HCT116 (cell line): ENCODE data around the gene ATXN2. TPM values are rescaled to one million over a fixed set of nuclear protein-coding genes. Genes with fewer than 3 reads are reported as not detected.

Source experiments
- ATAC-seq: fragments of 200-7000 bp; cut with Tn5 transposase; 2 replicates; pipeline ENCODE4 v1.9.1; 2020; ENCODE audit warnings: mild to moderate bottlenecking, moderate library complexity
- BruUV-seq: library from RNA; stranded (reverse); fragments of 400-500 nt; replicated peaks from 2 replicates; lab custom pipeline; 2021; lab: Mats Ljungman, UMichigan
- CTCF ChIA-PET: fragments of 300-600 bp; sonication (Branson Sonifier 250); formaldehyde crosslinking; loops from one replicate; lab custom pipeline; 2021; ENCODE audit warnings: antibody characterized with exemption; lab: Charles Lee
- POLR2A ChIA-PET: fragments of 300-600, 350-600 bp; sonication (Branson Sonifier 250); formaldehyde crosslinking; loops from one replicate; lab custom pipeline; 2021; ENCODE audit warnings: antibody characterized with exemption; lab: Charles Lee
- RAD21 ChIA-PET, 2 experiments: fragments of 300-600 bp; sonication (Branson Sonifier 250); formaldehyde crosslinking; loops; one replicate each; lab custom pipeline; 2023; ENCODE audit warnings: low total read pairs in 2 of 2; ENCODE audit not compliant: uncharacterized antibody in 2 of 2, unreplicated experiment in 2 of 2, low non-redundant PET in 1 of 2; lab: Charles Lee
- DNase-seq: peaks from one replicate; pipeline ENCODE4 v3.0.0-alpha.2; 2010; ENCODE audit warnings: low read depth, low spot score
- H2AFZ ChIP-seq: fragments of 200-600 bp; shearing (Covaris generic), sonication (generic); 2 replicates; pipeline ENCODE4 v1.6.1; 2017; ENCODE audit warnings: low read depth, mixed run types, mixed read lengths, antibody characterized with exemption, low read length; ENCODE audit not compliant: poor library complexity, severe bottlenecking
- H3K27ac ChIP-seq: 2 replicates; pipeline ENCODE4 v1.5.1; 2012; ENCODE audit warnings: low read depth, low read length
- H3K27me3 ChIP-seq: fragments of 200-600 bp; sonication (generic); 2 replicates; pipeline ENCODE4 v1.6.1; 2016; ENCODE audit warnings: mixed run types, low read length, mixed read lengths; ENCODE audit not compliant: insufficient read depth
- H3K36me3 ChIP-seq, 2 experiments: fragments of 200-500 bp in 1 of 2; fragments of 200-600 bp in 1 of 2; sonication (Bioruptor generic) in 1 of 2; sonication (generic) in 1 of 2; 2 replicates each; pipeline versions ENCODE4 v1.5.1 to v1.6.1; 2014 to 2016; ENCODE audit warnings: low read length in 2 of 2, inconsistent platforms in 1 of 2, mixed read lengths in 1 of 2, mixed run types in 1 of 2; ENCODE audit not compliant: insufficient read depth in 2 of 2, control insufficient read depth in 1 of 2
- H3K4me1 ChIP-seq, 2 experiments: fragments of 200-600 bp in 1 of 2; sonication (generic) in 1 of 2; 2 replicates each; pipeline versions ENCODE4 v1.5.1 to v1.6.1; 2012 to 2017; ENCODE audit warnings: low read length in 2 of 2, inconsistent platforms in 1 of 2, mild to moderate bottlenecking in 1 of 2, mixed read lengths in 1 of 2, mixed run types in 1 of 2, moderate library complexity in 1 of 2; ENCODE audit not compliant: insufficient read depth in 2 of 2, control insufficient read depth in 1 of 2
- H3K4me2 ChIP-seq: fragments of 200-600 bp; sonication (generic); 2 replicates; pipeline ENCODE4 v1.6.1; 2017; ENCODE audit warnings: mixed run types, low read length, mixed read lengths
- H3K4me3 ChIP-seq, 2 experiments: fragments of 200-600 bp in 1 of 2; sonication (generic) in 1 of 2; replicated peaks in 1 of 2; 2 replicates each; pipeline ENCODE4 v1.5.1; 2011 to 2016; ENCODE audit warnings: low read length in 2 of 2, control low read depth in 1 of 2, low read depth in 1 of 2, mild to moderate bottlenecking in 1 of 2, mixed read lengths in 1 of 2, mixed run types in 1 of 2
- H3K79me2 ChIP-seq: fragments of 200-600 bp; sonication (generic); 2 replicates; pipeline ENCODE4 v1.6.1; 2017; ENCODE audit warnings: mild to moderate bottlenecking, mixed run types, low read length, moderate library complexity, mixed read lengths; ENCODE audit not compliant: insufficient read depth
- H3K9ac ChIP-seq: fragments of 200-600 bp; sonication (generic); 2 replicates; pipeline ENCODE4 v1.6.1; 2016; ENCODE audit warnings: low read length, mixed read lengths
- H3K9me2 ChIP-seq: fragments of 200-600 bp; sonication (generic), shearing (Covaris generic); 2 replicates; pipeline ENCODE4 v1.6.1; 2017; ENCODE audit warnings: mixed run types, mild to moderate bottlenecking, moderate library complexity; ENCODE audit not compliant: insufficient read depth
- H3K9me3 ChIP-seq, 2 experiments: fragments of 200-500 bp in 1 of 2; fragments of 200-600 bp in 1 of 2; sonication (Bioruptor generic) in 1 of 2; sonication (generic) in 1 of 2; 2 replicates each; pipeline ENCODE4 v1.6.1; 2014 to 2017; ENCODE audit warnings: low read length in 2 of 2, mixed read lengths in 2 of 2, inconsistent platforms in 1 of 2, low read depth in 1 of 2, mild to moderate bottlenecking in 1 of 2, mixed run types in 1 of 2, moderate library complexity in 1 of 2; ENCODE audit not compliant: control insufficient read depth in 1 of 2, insufficient read depth in 1 of 2
- H4K20me1 ChIP-seq: fragments of 200-600 bp; sonication (generic), shearing (Covaris generic); 2 replicates; pipeline ENCODE4 v1.6.1; 2017; ENCODE audit warnings: mixed run types, mild to moderate bottlenecking, moderate library complexity; ENCODE audit not compliant: insufficient read depth
- ATF3 ChIP-seq: IDR thresholded peaks from 2 replicates; pipeline ENCODE4 v1.6.1; 2012
- CBX3 ChIP-seq: IDR thresholded peaks from 2 replicates; pipeline ENCODE4 v1.6.1; 2012; ENCODE audit warnings: low read depth
- CEBPB ChIP-seq: IDR thresholded peaks from 2 replicates; pipeline ENCODE4 v1.6.1; 2012; ENCODE audit warnings: low read depth
- CTCF ChIP-seq, 3 experiments: fragments of 200-600 bp in 1 of 3; sonication (generic) in 1 of 3; IDR thresholded peaks in 2 of 3; conservative IDR thresholded peaks in 1 of 3; 2 replicates each; pipeline ENCODE4 v1.5.1; 2012 to 2017; ENCODE audit warnings: low read depth in 2 of 3, low read length in 2 of 3, antibody characterized with exemption in 1 of 3, borderline replicate concordance in 1 of 3, control low read depth in 1 of 3, mild to moderate bottlenecking in 1 of 3, mixed read lengths in 1 of 3, mixed run types in 1 of 3, moderate library complexity in 1 of 3; ENCODE audit not compliant: insufficient read depth in 1 of 3
- EGR1 ChIP-seq: IDR thresholded peaks from 2 replicates; pipeline ENCODE4 v1.6.1; 2012; ENCODE audit warnings: low read depth
- EZH2 ChIP-seq: fragments of 200-600 bp; sonication (generic); IDR thresholded peaks from 2 replicates; pipeline ENCODE4 v1.6.1; 2017; ENCODE audit warnings: antibody characterized with exemption, mixed run types
- EZH2phosphoT487 ChIP-seq: fragments of 200-600 bp; IDR thresholded peaks from 2 replicates; pipeline ENCODE4 v1.6.1; 2018; ENCODE audit warnings: antibody characterized with exemption, borderline replicate concordance
- FOSL1 ChIP-seq: IDR thresholded peaks from 2 replicates; pipeline ENCODE4 v1.6.1; 2012; ENCODE audit warnings: low read depth
- JUND ChIP-seq: IDR thresholded peaks from 2 replicates; pipeline ENCODE4 v1.6.1; 2012
- MAX ChIP-seq: IDR thresholded peaks from 2 replicates; pipeline ENCODE4 v1.6.1; 2012
- POLR2A ChIP-seq: IDR thresholded peaks from 2 replicates; pipeline ENCODE4 v1.7.0; 2011; ENCODE audit warnings: borderline replicate concordance; ENCODE audit not compliant: insufficient read depth, insufficient read length; ENCODE audit errors: extremely low read depth
- RAD21 ChIP-seq: IDR thresholded peaks from 2 replicates; pipeline ENCODE4 v1.6.1; 2012; ENCODE audit warnings: low read depth, mild to moderate bottlenecking
- REST ChIP-seq: IDR thresholded peaks from 2 replicates; pipeline ENCODE4 v1.6.1; 2012; ENCODE audit warnings: low read depth
- SIN3A ChIP-seq: IDR thresholded peaks from 2 replicates; pipeline ENCODE4 v1.6.1; 2012; ENCODE audit warnings: low read depth
- SP1 ChIP-seq: IDR thresholded peaks from 2 replicates; pipeline ENCODE4 v1.6.1; 2012; ENCODE audit warnings: low read depth
- TCF7L2 ChIP-seq: IDR thresholded peaks from 2 replicates; pipeline ENCODE4 v1.7.0; 2011; ENCODE audit warnings: borderline replicate concordance, inconsistent platforms; ENCODE audit not compliant: insufficient read depth, insufficient read length; ENCODE audit errors: extremely low read depth
- YY1 ChIP-seq: IDR thresholded peaks from 2 replicates; pipeline ENCODE4 v1.6.1; 2011; ENCODE audit warnings: low read length, low read depth, moderate library complexity, mild to moderate bottlenecking; ENCODE audit not compliant: insufficient replicate concordance; ENCODE audit errors: extremely low read depth
- ZBTB33 ChIP-seq: IDR thresholded peaks from 2 replicates; pipeline ENCODE4 v1.6.1; 2011; ENCODE audit warnings: mild to moderate bottlenecking, low read length, moderate library complexity; ENCODE audit not compliant: insufficient replicate concordance; ENCODE audit errors: extremely low read depth
- ZFX ChIP-seq: fragments of 450-650 bp; IDR thresholded peaks from 2 replicates; pipeline ENCODE4 v1.6.1; 2017
- ZNF274 ChIP-seq: fragments of 200-500 bp; sonication (Bioruptor generic); IDR thresholded peaks from 2 replicates; pipeline ENCODE4 v1.6.1; 2014; ENCODE audit warnings: mild to moderate bottlenecking, low read depth, low read length, inconsistent platforms
- intact Hi-C: fragments of 100-400 bp; cut with micrococcal nuclease; formaldehyde crosslinking; loops from 2 replicates; pipeline ENCODE4 v1.10.0; 2022
- total RNA-seq: library from RNA; stranded (reverse); gene quantifications from one replicate; pipeline ENCODE4 v1.2.1, GENCODE V29; 2021; ENCODE audit not compliant: unreplicated experiment

The ATXN2 gene
- total RNA-seq, 1 experiment from 2014 or later: 72.7 TPM

GRCh38 chr12:111439657-111440151 is 159.4 kb downstream of the ATXN2 start:
- ChIA-PET CTCF (interaction anchor here (1.1 to 2.8 kb wide), 2 partner anchors 12 to 42 kb away, joined by 4 to 10 read pairs; no protein-coding TSS in a partner anchor), RAD21 (no interaction called here), POLR2A (no interaction called here)
- Histone ChIP-seq H3K9me2 (no peaks in the 10 kb centered on the region), H3K4me1 (peaks cover 0 to 23% of the 10 kb centered on the region in 2 experiments; a peak in 1 of 4 replicates), H3K36me3 (peaks cover 2 to 6% of the 10 kb centered on the region in 2 experiments; a peak in 2 of 4 replicates), H3K9ac (no peak overlapping the region), H3K79me2 (no peaks in the 10 kb centered on the region; the same call in 1 of the 2 replicates), H3K4me2 (no peak overlapping the region), H3K27ac (no peak overlapping the region), H3K4me3 (no peak overlapping the region), H2AFZ (no peak overlapping the region), H3K27me3 (no peaks in the 10 kb centered on the region), H3K9me3 (no peaks in the 10 kb centered on the region), H4K20me1 (no peaks in the 10 kb centered on the region)
- TF ChIP-seq EZH2 (no peak), EGR1 (no peak), POLR2A (no peak), FOSL1 (no peak), TCF7L2 (no peak), JUND (no peak), SP1 (no peak), REST (no peak), EZH2phosphoT487 (no peak), CBX3 (no peak), CTCF (IDR thresholded peaks at IDR 0.05 in 2 of 3, conservative IDR thresholded peaks at IDR 0.05 in 1 of 3; ENCODE audit: borderline replicate concordance in 1 of 3, insufficient read depth in 1 of 3, low read depth in 2 of 3, low read length in 2 of 3) (no peak), SIN3A (no peak), ZNF274 (no peak), ZBTB33 (no peak), ATF3 (no peak), RAD21 (no peak), CEBPB (no peak), ZFX (no peak), MAX (no peak), YY1 (no peak)
- no TSS peak for BruUV-seq
- DNase-seq: no peak
- ATAC-seq: no peak
- intact Hi-C loops: no loop called here
